GM10847 (cell line): Measurements from ENCODE around the gene IGF2.

Experiments
- POLR2A ChIP-seq: IDR thresholded peaks from 2 replicates; pipeline ENCODE4 v1.6.1; 2011; ENCODE audit not compliant: insufficient read length; ENCODE audit errors: extremely low read depth

The IGF2 gene

DNA sequence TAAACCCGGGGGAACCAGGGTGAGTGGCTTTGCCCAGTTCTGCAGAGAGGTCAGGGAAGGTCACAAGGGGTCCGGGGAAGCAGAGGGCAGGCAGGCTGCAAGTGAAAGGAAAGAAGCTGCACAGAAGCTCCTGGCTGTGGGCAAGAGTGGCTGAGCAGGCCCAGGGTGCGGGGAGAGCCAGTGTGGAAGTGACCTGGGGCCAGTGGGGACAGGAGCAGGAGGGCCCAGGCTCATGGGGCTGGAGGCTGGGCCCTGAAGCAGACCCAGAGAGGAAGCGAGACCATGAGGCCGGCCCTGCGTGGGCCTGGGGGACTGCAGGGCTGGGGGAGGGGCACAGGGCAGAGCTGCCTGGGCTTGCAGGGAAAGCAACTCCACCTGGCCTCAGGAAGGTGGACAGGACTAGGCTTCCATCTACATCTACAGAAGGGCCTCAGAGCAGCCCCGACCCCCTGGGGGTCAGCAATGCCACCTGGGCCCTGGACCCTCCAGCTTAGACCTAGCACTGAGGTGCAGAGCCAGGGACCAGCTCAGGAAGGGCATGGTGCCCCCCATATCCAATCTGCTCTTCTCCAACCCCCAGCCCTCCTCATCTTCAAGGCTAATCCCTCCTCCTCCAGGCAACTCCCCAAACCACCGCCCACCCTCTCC lies 11.6 kb downstream of the IGF2 start:
- TF ChIP-seq POLR2A: no peak

DNA sequence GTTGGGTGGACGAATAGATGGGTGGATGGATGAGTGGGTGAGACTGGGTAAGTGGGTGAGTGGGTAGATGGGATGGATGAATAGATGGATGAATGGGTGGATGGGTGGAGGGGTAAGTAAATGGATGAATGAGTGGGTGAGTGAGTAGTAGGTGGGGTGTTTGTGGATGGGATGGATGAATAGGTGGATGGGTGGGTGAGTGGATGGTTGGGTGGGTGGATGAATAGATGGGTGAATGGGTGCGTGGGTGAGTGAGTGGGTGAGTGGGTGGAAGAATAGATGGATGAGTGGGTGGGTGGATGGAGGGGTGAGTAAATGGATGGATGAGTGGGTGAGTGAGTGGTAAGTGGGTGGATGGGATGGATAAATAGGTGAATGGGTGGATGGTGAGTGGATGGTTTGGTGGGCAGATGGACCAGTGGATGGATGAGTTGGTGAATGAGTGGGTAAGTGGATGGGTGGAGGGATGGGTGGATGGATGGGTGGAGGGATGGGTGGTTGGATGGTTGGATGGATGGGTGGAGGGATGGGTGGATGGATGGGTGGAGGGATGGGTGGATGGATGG lies 12.6 kb downstream of the IGF2 start:
- TF ChIP-seq POLR2A: no peak

GRCh38 chr11:2123628-2123960 lies 15.6 kb downstream of the IGF2 start:
- no peak for TF ChIP-seq POLR2A

GRCh38 chr11:2122907-2123627 lies 16.1 kb downstream of the IGF2 start:
- TF ChIP-seq POLR2A: no peak

DNA sequence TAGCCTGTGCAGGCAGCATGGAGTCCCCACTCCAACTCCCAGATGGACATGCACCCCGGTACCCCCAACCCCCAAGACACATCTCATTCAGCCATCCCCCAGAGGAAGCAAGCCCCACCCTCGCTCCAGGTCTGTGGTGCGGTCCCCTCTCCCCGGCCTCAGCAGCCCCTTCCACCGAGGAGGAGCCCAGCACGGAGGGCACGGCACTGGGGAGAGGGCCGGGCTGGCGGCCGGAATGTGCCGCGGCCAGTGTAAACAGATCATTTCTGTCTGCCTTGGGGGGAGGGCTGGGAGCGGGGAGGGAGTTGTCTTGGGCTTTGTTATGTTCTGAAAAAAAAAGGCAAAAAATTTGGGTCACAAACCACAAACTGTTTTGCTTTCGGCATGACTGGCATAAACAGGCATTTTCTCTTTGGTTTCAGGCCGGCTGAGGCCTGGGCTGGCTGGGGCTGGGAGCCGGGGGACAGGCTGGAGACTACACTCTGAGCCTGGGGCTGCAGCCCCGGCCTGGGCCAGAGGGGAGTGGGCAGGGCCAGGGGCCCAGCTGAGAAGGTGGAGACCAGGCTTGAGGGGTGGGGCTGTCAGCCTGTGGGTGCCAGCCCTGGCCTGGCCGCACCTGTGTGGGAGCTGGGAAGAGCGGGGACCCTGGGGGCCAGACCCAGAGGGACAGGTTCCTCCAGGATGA lies 16.8 kb downstream of the IGF2 start:
- no peak for TF ChIP-seq POLR2A

- no peak for TF ChIP-seq POLR2A
Measured at GRCh38 chr11:2121227-2122130, 17.7 kb downstream of the IGF2 start.

DNA sequence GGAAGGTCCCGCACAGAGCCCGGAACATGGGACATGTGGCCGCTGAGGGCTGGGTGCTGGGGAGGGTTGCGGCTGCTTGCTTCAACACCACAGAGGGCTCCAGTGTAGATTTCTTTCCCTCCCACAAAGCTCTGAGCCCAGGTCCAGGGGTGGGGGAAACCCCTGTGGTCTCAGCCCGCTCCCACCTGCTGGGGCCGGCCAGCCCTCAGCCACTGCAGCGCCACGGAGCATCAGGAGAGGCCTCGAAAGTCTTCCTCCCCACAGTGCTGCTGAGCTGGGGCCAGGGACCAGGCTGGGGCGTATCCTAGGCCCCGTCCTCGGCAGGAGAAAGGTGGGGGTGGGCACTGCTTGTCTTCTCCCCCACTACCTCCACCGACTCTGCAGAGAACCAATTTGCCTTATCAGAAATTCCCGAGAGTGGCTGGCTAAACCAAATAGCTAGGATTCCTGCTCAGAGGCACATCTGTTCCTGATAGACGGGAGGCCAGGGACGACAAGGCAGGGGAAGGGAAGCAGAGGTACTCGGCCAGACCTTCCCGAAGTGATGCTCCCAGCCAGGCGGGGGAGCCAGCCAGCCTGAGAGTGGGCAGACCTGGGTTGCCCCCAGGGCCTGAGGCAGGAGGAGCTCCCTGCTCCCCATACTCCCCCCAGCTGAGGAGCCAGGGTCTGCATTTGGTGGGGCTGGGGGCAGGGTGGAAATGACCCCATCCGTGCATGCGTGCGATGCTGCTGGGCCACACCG lies 18.7 kb downstream of the IGF2 start:
- no peak for TF ChIP-seq POLR2A

- TF ChIP-seq POLR2A: no peak
Measured at GRCh38 chr11:2118677-2119076, 20.5 kb downstream of the IGF2 start.

GRCh38 chr11:2116680-2117079 lies 22.5 kb downstream of the IGF2 start:
- no peak for TF ChIP-seq POLR2A

GRCh38 chr11:2115308-2115707 lies 23.9 kb downstream of the IGF2 start:
- TF ChIP-seq POLR2A: no peak

- TF ChIP-seq POLR2A: no peak
Measured at GRCh38 chr11:2114430-2115241, 24.6 kb downstream of the IGF2 start.

- TF ChIP-seq POLR2A: no peak
Measured at GRCh38 chr11:2113776-2114175, 25.4 kb downstream of the IGF2 start.

DNA sequence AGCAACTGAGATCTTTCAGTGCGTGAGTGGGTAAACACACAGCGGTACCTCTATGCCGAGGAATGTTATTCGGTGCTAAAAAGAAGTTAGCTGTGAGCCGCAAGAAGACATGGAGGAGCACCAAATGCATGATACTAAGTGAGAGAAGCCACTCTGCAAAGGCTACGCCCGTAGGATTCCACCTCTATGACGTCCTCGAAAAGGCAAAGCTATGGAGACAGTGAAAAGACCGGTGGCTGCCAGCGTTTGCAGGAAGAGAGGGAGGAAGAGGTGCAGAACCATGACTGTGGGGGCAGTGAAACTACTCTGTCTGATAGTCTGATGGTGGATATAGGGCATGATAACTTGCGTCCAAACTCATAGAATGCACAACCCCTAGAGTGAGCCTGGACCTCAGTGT lies 28.7 kb downstream of the IGF2 start:
- TF ChIP-seq POLR2A: no peak

- no peak for TF ChIP-seq POLR2A
Measured at GRCh38 chr11:2109541-2110019, 29.6 kb downstream of the IGF2 start.
